Neural cell (in vitro differentiated cells): ENCODE measurements around the gene JAK3. TPM values are rescaled to one million over a fixed set of nuclear protein-coding genes. Genes with fewer than 3 reads are reported as not detected.

ENCODE experiments used
- H2AFZ ChIP-seq: fragments of 200-600, 300-800 bp; sonication (generic), shearing (Covaris generic); 2 replicates; pipeline ENCODE4 v1.6.0; 2014; ENCODE audit warnings: low read depth, mild to moderate bottlenecking, antibody characterized with exemption, low read length, moderate library complexity
- H3F3A ChIP-seq: fragments of 200-600 bp; shearing (Covaris generic); 2 replicates; pipeline ENCODE4 v1.6.1; 2016; ENCODE audit warnings: mild to moderate bottlenecking, moderate library complexity, mixed read lengths, antibody characterized with exemption, low read length; ENCODE audit not compliant: insufficient read depth, poor library complexity, severe bottlenecking
- H3K27ac ChIP-seq: fragments of 200-600, 300-800 bp; sonication (generic), shearing (Covaris generic); 2 replicates; pipeline ENCODE4 v1.5.1; 2014; ENCODE audit warnings: mild to moderate bottlenecking, low read length, moderate library complexity
- H3K27me3 ChIP-seq: fragments of 300-800, 200-600 bp; sonication (generic), shearing (Covaris generic); 2 replicates; pipeline ENCODE4 v1.6.0; 2014; ENCODE audit warnings: mild to moderate bottlenecking, low read depth, low read length, moderate library complexity; ENCODE audit not compliant: insufficient read depth
- H3K36me3 ChIP-seq: fragments of 300-800, 200-600 bp; sonication (generic), shearing (Covaris generic); 2 replicates; pipeline ENCODE4 v1.5.1; 2014; ENCODE audit warnings: mild to moderate bottlenecking, antibody characterized with exemption, low read length, moderate library complexity; ENCODE audit not compliant: insufficient read depth
- H3K4me2 ChIP-seq: fragments of 300-800, 200-600 bp; sonication (generic), shearing (Covaris generic); 2 replicates; pipeline ENCODE4 v1.6.0; 2014; ENCODE audit warnings: mild to moderate bottlenecking, low read length
- H3K4me3 ChIP-seq: fragments of 300-800, 200-600 bp; sonication (generic), shearing (Covaris generic); 2 replicates; pipeline ENCODE4 v1.5.1; 2014; ENCODE audit warnings: mild to moderate bottlenecking, low read length, moderate library complexity
- H3K79me2 ChIP-seq: fragments of 200-600 bp; shearing (Covaris generic); replicated peaks from 2 replicates; pipeline ENCODE4 v1.6.0; 2014; ENCODE audit warnings: mild to moderate bottlenecking, low read length, moderate library complexity; ENCODE audit not compliant: insufficient read depth
- H3K9ac ChIP-seq: fragments of 300-800, 200-600 bp; sonication (generic), shearing (Covaris generic); 2 replicates; pipeline ENCODE4 v1.6.1; 2016; ENCODE audit warnings: mild to moderate bottlenecking, low read length, mixed read lengths
- H3K9me2 ChIP-seq: fragments of 200-600 bp; shearing (Covaris generic); 2 replicates; pipeline ENCODE4 v1.6.1; 2016; ENCODE audit warnings: mild to moderate bottlenecking, low read length, mixed read lengths; ENCODE audit not compliant: insufficient read depth
- H3K9me3 ChIP-seq: fragments of 200-600, 300-800 bp; sonication (generic), shearing (Covaris generic); 2 replicates; pipeline ENCODE4 v1.6.1; 2016; ENCODE audit warnings: mild to moderate bottlenecking, mixed run types, low read length, moderate library complexity, mixed read lengths
- H4K20me1 ChIP-seq: fragments of 200-600 bp; shearing (Covaris generic); 2 replicates; pipeline ENCODE4 v1.6.1; 2016; ENCODE audit warnings: mild to moderate bottlenecking, mixed run types; ENCODE audit not compliant: insufficient read depth
- CTCF ChIP-seq: fragments of 450-650 bp; IDR thresholded peaks from 2 replicates; pipeline ENCODE4 v1.5.1; 2014; ENCODE audit warnings: antibody characterized with exemption, mild to moderate bottlenecking, moderate library complexity; ENCODE audit not compliant: poor library complexity, severe bottlenecking
- EP300 ChIP-seq: fragments of 450-650 bp; conservative IDR thresholded peaks from 2 replicates; pipeline ENCODE4 v1.6.1; 2014; ENCODE audit warnings: antibody characterized with exemption, mild to moderate bottlenecking, moderate library complexity; ENCODE audit not compliant: poor library complexity, severe bottlenecking
- EZH2 ChIP-seq: fragments of 200-600, 300-800 bp; shearing (Covaris generic), sonication (generic); IDR thresholded peaks from 2 replicates; pipeline ENCODE4 v1.6.1; 2014; ENCODE audit warnings: antibody characterized with exemption, low read length, borderline replicate concordance, mild to moderate bottlenecking; ENCODE audit not compliant: insufficient read depth, poor library complexity, severe bottlenecking
- MXI1 ChIP-seq: fragments of 450-650 bp; conservative IDR thresholded peaks from 2 replicates; pipeline ENCODE4 v1.6.1; 2014; ENCODE audit warnings: antibody characterized with exemption, mild to moderate bottlenecking; ENCODE audit not compliant: poor library complexity, severe bottlenecking
- POLR2AphosphoS5 ChIP-seq: IDR thresholded peaks from 2 replicates; pipeline ENCODE4 v1.6.1; 2012
- RAD21 ChIP-seq: fragments of 450-650 bp; conservative IDR thresholded peaks from 2 replicates; pipeline ENCODE4 v1.6.1; 2014; ENCODE audit warnings: antibody characterized with exemption, mild to moderate bottlenecking, moderate library complexity
- SMC3 ChIP-seq: fragments of 450-650 bp; conservative IDR thresholded peaks from 2 replicates; pipeline ENCODE4 v1.6.1; 2014; ENCODE audit warnings: antibody characterized with exemption, mild to moderate bottlenecking, moderate library complexity; ENCODE audit not compliant: poor library complexity
- TAF1 ChIP-seq: IDR thresholded peaks from 2 replicates; pipeline ENCODE4 v1.6.1; 2012; ENCODE audit warnings: low read depth
- polyA plus RNA-seq: library from polyadenylated mRNA; depleted of rRNA; stranded (reverse); fragments of >200 nt; gene quantifications from 2 replicates; pipeline ENCODE4 v1.2.3, GENCODE V29; 2014
- TF ChIP-seq, protein P1 (sequence below): IDR thresholded peaks from 2 replicates; pipeline ENCODE4 v1.6.1; 2012; ENCODE audit warnings: borderline replicate concordance

The JAK3 gene
- polyA plus RNA-seq, 1 donor from 2014 or later = 0.11 TPM

DNA sequence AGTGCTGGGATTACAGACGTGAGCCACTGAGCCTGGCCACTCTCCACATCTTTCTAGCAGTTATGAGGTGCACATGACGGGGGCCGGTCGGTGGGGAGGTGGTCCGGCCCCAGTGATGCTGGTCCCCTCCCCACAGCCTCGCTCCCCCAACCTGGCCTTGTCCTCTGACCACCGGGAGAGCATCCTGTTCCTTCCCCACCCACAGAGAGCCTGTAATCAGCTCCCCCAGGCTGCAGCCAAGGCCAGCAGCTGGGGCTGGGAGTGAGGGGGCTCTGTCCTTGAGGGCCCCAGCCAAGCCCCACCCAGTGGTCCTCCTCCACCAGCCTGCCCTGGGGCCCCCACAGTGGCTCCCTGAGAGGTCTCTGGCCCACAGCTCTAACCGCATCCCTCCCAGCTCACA lies 23.4 kb downstream of the JAK3 start:
- Histone ChIP-seq H3F3A (no peaks in the 10 kb centered on the region), H2AFZ (no peak overlapping the region), H3K9ac (no peak overlapping the region), H3K4me2 (no peak overlapping the region), H3K27ac (no peak overlapping the region), H3K9me2 (no peaks in the 10 kb centered on the region), H3K36me3 (no peaks in the 10 kb centered on the region), H3K9me3 (no peaks in the 10 kb centered on the region), H4K20me1 (no peaks in the 10 kb centered on the region), H3K27me3 (no peaks in the 10 kb centered on the region), H3K79me2 (no peaks in the 10 kb centered on the region), H3K4me3 (no peak overlapping the region)
- TF ChIP-seq, protein P1, sequence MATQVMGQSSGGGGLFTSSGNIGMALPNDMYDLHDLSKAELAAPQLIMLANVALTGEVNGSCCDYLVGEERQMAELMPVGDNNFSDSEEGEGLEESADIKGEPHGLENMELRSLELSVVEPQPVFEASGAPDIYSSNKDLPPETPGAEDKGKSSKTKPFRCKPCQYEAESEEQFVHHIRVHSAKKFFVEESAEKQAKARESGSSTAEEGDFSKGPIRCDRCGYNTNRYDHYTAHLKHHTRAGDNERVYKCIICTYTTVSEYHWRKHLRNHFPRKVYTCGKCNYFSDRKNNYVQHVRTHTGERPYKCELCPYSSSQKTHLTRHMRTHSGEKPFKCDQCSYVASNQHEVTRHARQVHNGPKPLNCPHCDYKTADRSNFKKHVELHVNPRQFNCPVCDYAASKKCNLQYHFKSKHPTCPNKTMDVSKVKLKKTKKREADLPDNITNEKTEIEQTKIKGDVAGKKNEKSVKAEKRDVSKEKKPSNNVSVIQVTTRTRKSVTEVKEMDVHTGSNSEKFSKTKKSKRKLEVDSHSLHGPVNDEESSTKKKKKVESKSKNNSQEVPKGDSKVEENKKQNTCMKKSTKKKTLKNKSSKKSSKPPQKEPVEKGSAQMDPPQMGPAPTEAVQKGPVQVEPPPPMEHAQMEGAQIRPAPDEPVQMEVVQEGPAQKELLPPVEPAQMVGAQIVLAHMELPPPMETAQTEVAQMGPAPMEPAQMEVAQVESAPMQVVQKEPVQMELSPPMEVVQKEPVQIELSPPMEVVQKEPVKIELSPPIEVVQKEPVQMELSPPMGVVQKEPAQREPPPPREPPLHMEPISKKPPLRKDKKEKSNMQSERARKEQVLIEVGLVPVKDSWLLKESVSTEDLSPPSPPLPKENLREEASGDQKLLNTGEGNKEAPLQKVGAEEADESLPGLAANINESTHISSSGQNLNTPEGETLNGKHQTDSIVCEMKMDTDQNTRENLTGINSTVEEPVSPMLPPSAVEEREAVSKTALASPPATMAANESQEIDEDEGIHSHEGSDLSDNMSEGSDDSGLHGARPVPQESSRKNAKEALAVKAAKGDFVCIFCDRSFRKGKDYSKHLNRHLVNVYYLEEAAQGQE = no peak
- no peak for TF ChIP-seq SMC3
- TF ChIP-seq TAF1 = no peak
- TF ChIP-seq RAD21 = no peak
- TF ChIP-seq CTCF = no peak
- no peak for TF ChIP-seq MXI1
- no peak for TF ChIP-seq EP300

GRCh38 chr19:17821190-17821589 lies 26.6 kb downstream of the JAK3 start, which contains the start of gene INSL3:
INSL3 (minus strand) TSS chr19:17821519; CDS start chr19:17821506, 13 bp downstream.
- H3K4me2 ChIP-seq = no peak within 1 kb of the TSS
- no peak within 1 kb of the TSS for H3K4me3 ChIP-seq
- no peaks in the 10 kb centered on the region for H3K27me3 ChIP-seq
- no peaks in the 10 kb centered on the region for H3K36me3 ChIP-seq
- no peak for TF ChIP-seq EP300
- TF ChIP-seq POLR2AphosphoS5 = no peak
- TF ChIP-seq CTCF = no peak
- TF ChIP-seq, protein P1 = no peak
- no peak for TF ChIP-seq TAF1
- no peak for TF ChIP-seq MXI1
- TF ChIP-seq RAD21 = no peak
- no peak for TF ChIP-seq EZH2
- no peak for TF ChIP-seq SMC3
- no peak within 1 kb of the TSS for H3K9ac ChIP-seq
- no peak within 1 kb of the TSS for H3K27ac ChIP-seq
- H3K9me2 ChIP-seq = no peaks in the 10 kb centered on the region
- no peaks in the 10 kb centered on the region for H4K20me1 ChIP-seq
- H2AFZ ChIP-seq = no peak within 1 kb of the TSS
- H3K9me3 ChIP-seq = no peaks in the 10 kb centered on the region
- no peaks in the 10 kb centered on the region for H3F3A ChIP-seq
- no peaks in the 10 kb centered on the region for H3K79me2 ChIP-seq
